HepG2 (cell line): ENCODE results near the gene ANKUB1. TPM values are rescaled to one million over a fixed set of nuclear protein-coding genes. Genes with fewer than 3 reads are reported as not detected.
A peak's percentile ranks its signal among the peaks of the same experiment; 100 is the strongest.

Experiments used
- ATAC-seq: fragments of 200-7000 bp; cut with Tn5 transposase; 3 replicates; pipeline ENCODE4 v1.9.1; 2020; ENCODE audit warnings: mild to moderate bottlenecking, moderate library complexity
- BruUV-seq: library from RNA; stranded (reverse); fragments of 400-500 nt; replicated peaks from 2 replicates; lab custom pipeline; 2021; lab: Mats Ljungman, UMichigan
- CTCF ChIA-PET: fragments of 300-600 bp; formaldehyde crosslinking; extraction: SDS; loops from one replicate; lab custom pipeline; 2021; ENCODE audit warnings: low total read pairs, inconsistent platforms, low intra/inter-chr PET ratio; lab: Yijun Ruan, JAX
- POLR2A ChIA-PET: fragments of 350-600 bp; sonication (Branson Sonifier 250); formaldehyde crosslinking; loops from one replicate; lab custom pipeline; 2020; ENCODE audit warnings: antibody characterized with exemption, inconsistent platforms; lab: Yijun Ruan, JAX
- DNase-seq: peaks from one replicate; pipeline ENCODE4 v3.0.0-alpha.2; 2015; ENCODE audit warnings: low spot score
- FAIRE-seq: peaks from 3 replicates; lab custom pipeline; 2011; peaks lifted over from hg19 to GRCh38; lab: Jason Lieb, UNC
- H2AFZ ChIP-seq: one replicate; pipeline ENCODE4 v1.6.1; 2011; ENCODE audit warnings: low read length, inconsistent platforms
- H3K27ac ChIP-seq: fragments of 300-600 bp; 3 replicates; pipeline ENCODE4 v1.8.0; 2011; ENCODE audit warnings: mixed run types, mild to moderate bottlenecking, mixed read lengths, low read length, inconsistent platforms; ENCODE audit not compliant: insufficient read depth; ENCODE audit errors: extremely low read length
- H3K27me3 ChIP-seq, 2 experiments: fragments of 200-600 bp in 1 of 2; 2 replicates in 1 of 2; 3 replicates in 1 of 2; pipeline versions ENCODE4 v1.6.0 to v1.8.0; 2011; ENCODE audit warnings: low read length in 2 of 2, mild to moderate bottlenecking in 2 of 2, moderate library complexity in 2 of 2, inconsistent platforms in 1 of 2; ENCODE audit not compliant: insufficient read depth in 2 of 2, control insufficient read depth in 1 of 2
- H3K36me3 ChIP-seq, 2 experiments: fragments of 200-600 bp in 1 of 2; replicated peaks in 1 of 2; 2 replicates in 1 of 2; 3 replicates in 1 of 2; pipeline versions ENCODE4 v1.5.1 to v1.8.0; 2011; ENCODE audit warnings: low read length in 2 of 2, inconsistent platforms in 1 of 2; ENCODE audit not compliant: insufficient read depth in 2 of 2, control insufficient read depth in 1 of 2
- H3K4me1 ChIP-seq: 2 replicates; pipeline ENCODE4 v1.5.1; 2012; ENCODE audit warnings: low read length, inconsistent platforms; ENCODE audit not compliant: insufficient read depth
- H3K4me2 ChIP-seq: 2 replicates; pipeline ENCODE4 v1.6.0; 2011; ENCODE audit warnings: low read depth, low read length, inconsistent platforms
- H3K4me3 ChIP-seq, 3 experiments: fragments of 200-600 bp in 1 of 3; sonication (generic), shearing (Covaris generic) in 1 of 3; replicated peaks in 1 of 3; 2 replicates each; pipeline ENCODE4 v1.5.1; 2011 to 2016; ENCODE audit warnings: low read length in 3 of 3, inconsistent platforms in 2 of 3, low read depth in 2 of 3, mild to moderate bottlenecking in 2 of 3, control low read depth in 1 of 3, mixed read lengths in 1 of 3; ENCODE audit not compliant: insufficient read depth in 1 of 3
- H3K79me2 ChIP-seq: one replicate; pipeline ENCODE4 v1.6.1; 2011; ENCODE audit warnings: low read length, inconsistent platforms; ENCODE audit not compliant: insufficient read depth
- H3K9ac ChIP-seq: 2 replicates; pipeline ENCODE4 v1.6.0; 2011; ENCODE audit warnings: mild to moderate bottlenecking, low read depth, low read length, inconsistent platforms; ENCODE audit not compliant: insufficient read depth
- H3K9me3 ChIP-seq: 2 replicates; pipeline ENCODE4 v1.5.1; 2012; ENCODE audit warnings: mild to moderate bottlenecking, low read length
- H4K20me1 ChIP-seq: 2 replicates; pipeline ENCODE4 v1.6.0; 2011; ENCODE audit warnings: inconsistent platforms, mild to moderate bottlenecking, low read length, moderate library complexity; ENCODE audit not compliant: insufficient read depth
- BORCS8-MEF2B ChIP-seq: sonication (generic); formaldehyde crosslinking; IDR thresholded peaks from 2 replicates; pipeline ENCODE4 v1.8.0; 2022; ENCODE audit warnings: mild to moderate bottlenecking, missing genetic modification reagents
- DDIT3 ChIP-seq: sonication (generic); formaldehyde crosslinking; IDR thresholded peaks from 2 replicates; pipeline ENCODE4 v1.4.0; 2020; ENCODE audit warnings: mild to moderate bottlenecking, missing genetic modification reagents
- ELF3 ChIP-seq: IDR thresholded peaks from 2 replicates; pipeline ENCODE4 v1.6.1; 2016; ENCODE audit warnings: missing genetic modification reagents, missing compliant biosample characterization
- ETV5 ChIP-seq: IDR thresholded peaks from 2 replicates; pipeline ENCODE4 v1.6.1; 2018; ENCODE audit warnings: missing biosample characterization, missing genetic modification reagents, inconsistent platforms, borderline replicate concordance
- FOXC1 ChIP-seq: sonication (generic); formaldehyde crosslinking; IDR thresholded peaks from 2 replicates; pipeline ENCODE4 v1.8.0; 2022; ENCODE audit warnings: mild to moderate bottlenecking, missing genetic modification reagents, borderline replicate concordance
- GATAD2A ChIP-seq: IDR thresholded peaks from 2 replicates; pipeline ENCODE4 v1.6.1; 2016
- GMEB1 ChIP-seq: sonication (generic); formaldehyde crosslinking; IDR thresholded peaks from 2 replicates; pipeline ENCODE4 v1.5.1; 2020; ENCODE audit warnings: missing genetic modification reagents, mild to moderate bottlenecking, borderline replicate concordance
- NPAS2 ChIP-seq: sonication (generic); formaldehyde crosslinking; IDR thresholded peaks from 2 replicates; pipeline ENCODE4 v1.8.0; 2022; ENCODE audit warnings: mild to moderate bottlenecking, missing genetic modification reagents, borderline replicate concordance
- RAD51 ChIP-seq: fragments of 450-650 bp; IDR thresholded peaks from 2 replicates; pipeline ENCODE4 v1.6.1; 2016; ENCODE audit warnings: borderline replicate concordance
- RELA ChIP-seq: sonication (generic); formaldehyde crosslinking; IDR thresholded peaks from 2 replicates; pipeline ENCODE4 v1.4.0; 2020; ENCODE audit warnings: missing genetic modification reagents
- RXRA ChIP-seq: sonication (generic); formaldehyde crosslinking; IDR thresholded peaks from 2 replicates; pipeline ENCODE4 v1.5.1; 2020; ENCODE audit warnings: missing genetic modification reagents
- SRSF1 ChIP-seq: fragments of 200-400 bp; formaldehyde crosslinking; optimal IDR thresholded peaks from 2 replicates; pipeline ENCODE3; 2017; ENCODE audit warnings: mild to moderate bottlenecking, low read depth, low read length, moderate library complexity
- TCF7L2 ChIP-seq: IDR thresholded peaks from 2 replicates; pipeline ENCODE4 v1.6.1; 2011; ENCODE audit warnings: mild to moderate bottlenecking, low read depth, low read length, moderate library complexity
- WIZ ChIP-seq: sonication (generic); formaldehyde crosslinking; IDR thresholded peaks from 2 replicates; pipeline ENCODE4 v1.5.1; 2020; ENCODE audit warnings: mild to moderate bottlenecking, missing genetic modification reagents
- ZFAT ChIP-seq: sonication (generic); formaldehyde crosslinking; conservative IDR thresholded peaks from 2 replicates; pipeline ENCODE4 v1.8.1; 2023; ENCODE audit warnings: missing genetic modification reagents, inconsistent platforms
- ZNF121 ChIP-seq: sonication (generic); formaldehyde crosslinking; IDR thresholded peaks from 2 replicates; pipeline ENCODE4 v1.5.0; 2020; ENCODE audit warnings: mild to moderate bottlenecking, missing genetic modification reagents
- ZNF18 ChIP-seq: sonication (generic); formaldehyde crosslinking; IDR thresholded peaks from 2 replicates; pipeline ENCODE4 v1.8.0; 2022; ENCODE audit warnings: mild to moderate bottlenecking, missing genetic modification reagents; ENCODE audit not compliant: insufficient replicate concordance
- ZNF207 ChIP-seq: fragments of 450-650 bp; IDR thresholded peaks from 2 replicates; pipeline ENCODE4 v1.6.1; 2016; ENCODE audit warnings: antibody characterized with exemption, borderline replicate concordance
- ZNF337 ChIP-seq: sonication (generic); formaldehyde crosslinking; IDR thresholded peaks from 2 replicates; pipeline ENCODE4 v1.5.1; 2020; ENCODE audit warnings: missing genetic modification reagents, low read depth, mild to moderate bottlenecking, borderline replicate concordance
- ZNF691 ChIP-seq: sonication (generic); formaldehyde crosslinking; IDR thresholded peaks from 2 replicates; pipeline ENCODE4 v1.4.0; 2020; ENCODE audit warnings: missing genetic modification reagents, low read depth, mild to moderate bottlenecking, borderline replicate concordance
- WGBS: methylation state at CpG from one replicate; pipeline ENCODE4 v1.1.6; 2017; ENCODE audit warnings: low lambda C conversion rate; 5-methylcytosine and 5-hydroxymethylcytosine counted together
- in situ Hi-C: cut with HindIII; loops from 2 replicates; pipeline ENCODE4 v1.10.0; 2017; ENCODE audit warnings: low pct_unique_long_range_greater_than_20kb; ENCODE audit not compliant: extremely low pct_ligation_motif_present
- intact Hi-C: fragments of 100-400 bp; cut with micrococcal nuclease; formaldehyde crosslinking; loops from one replicate; pipeline ENCODE4 v1.10.0; 2022; ENCODE audit not compliant: unreplicated experiment
- polyA plus RNA-seq, 8 experiments: library from polyadenylated mRNA; depleted of rRNA in 3 of 8; stranded (reverse) in 7 of 8; unstranded in 1 of 8; fragments of >200 nt; fragmentation: Illumina TruSeq in 4 of 8; extraction: Trizol in 4 of 8; gene quantifications; 2 replicates each; pipeline versions ENCODE4 v1.2.1 to v1.2.3, GENCODE V29; 2011 to 2016; ENCODE audit warnings: low read depth in 4 of 8, missing spikeins in 1 of 8, mixed read lengths in 1 of 8; ENCODE audit not compliant: insufficient read depth in 1 of 8
- total RNA-seq, 5 experiments: library from RNA; depleted of rRNA; stranded (reverse); fragments of >200 nt; fragmentation: Illumina TruSeq; extraction: Trizol; gene quantifications; 2 replicates each; pipeline ENCODE4 v1.2.3, GENCODE V29; 2016; ENCODE audit warnings: low read depth in 1 of 5

ANKUB1 gene
- total and polyA plus RNA-seq, 2 of the 13 experiments (the other 11 are each of a cell fraction or from before 2014, with no cell fraction given) = not detected

- ChIA-PET POLR2A (interaction anchor here (0.8 to 1.4 kb wide), 2 partner anchors 27 to 155 kb away, joined by 3 read pairs; no protein-coding TSS in a partner anchor), CTCF (no interaction called here)
- H3K4me2 ChIP-seq = peak overlapping the region; percentile 98
- H3K4me1 ChIP-seq = peaks cover 52% of the 10 kb centered on the region
- no peaks in the 10 kb centered on the region; a peak in 1 of 5 replicates for H3K27me3 ChIP-seq
- H3K9ac ChIP-seq = peak overlapping the region; percentile 86
- H3K27ac ChIP-seq = peak overlapping the region; percentile 91
- in situ Hi-C loops = loop anchor here (5.0 kb wide), 1 partner anchor 46 kb away; no protein-coding TSS in a partner anchor
- peak overlapping the region; percentile 74 for H2AFZ ChIP-seq
- TSS peak; percentile 52 for BruUV-seq
- H3K36me3 ChIP-seq = no peaks in the 10 kb centered on the region
- peaks cover 32% of the 10 kb centered on the region for H4K20me1 ChIP-seq
- no peaks in the 10 kb centered on the region for H3K9me3 ChIP-seq
- no peak for FAIRE-seq
- WGBS = under 1% methylated on average over 13 of the region's 29 CpGs
- H3K79me2 ChIP-seq = peaks cover 55% of the 10 kb centered on the region
- DNase-seq = peak; percentile 47
- ATAC-seq = peak; percentile 64
- H3K4me3 ChIP-seq = peak overlapping the region; percentile 74 to 93 (median 86)
- intact Hi-C loops = loop anchor here (2.0 to 5.0 kb wide), 2 partner anchors 29 to 61 kb away; partner anchors contain the start of gene COMMD2
- TF ChIP-seq RAD51 = no peak
- TF ChIP-seq ELF3 (CRISPR knock-in tag) = no peak
- TF ChIP-seq ZNF337 = no peak
- no peak for TF ChIP-seq RXRA (CRISPR knock-in tag)
- TF ChIP-seq ZNF691 (CRISPR knock-in tag) = no peak
- 0 out of 2 replicates have a peak, but pooled peaks have one; percentile 40 for TF ChIP-seq ZNF121 (CRISPR knock-in tag)
- no peak for TF ChIP-seq RELA
- no peak for TF ChIP-seq FOXC1 (CRISPR knock-in tag)
- TF ChIP-seq GMEB1 (CRISPR knock-in tag) = no peak; the same call in 1 of the 2 replicates
- TF ChIP-seq DDIT3 (CRISPR knock-in tag) = no peak
- no peak for TF ChIP-seq SRSF1
- no peak for TF ChIP-seq TCF7L2
- TF ChIP-seq BORCS8-MEF2B (CRISPR knock-in tag) = no peak
- TF ChIP-seq GATAD2A = no peak
- no peak for TF ChIP-seq ZNF207
- no peak for TF ChIP-seq NPAS2 (CRISPR knock-in tag)
- no peak for TF ChIP-seq ZFAT (CRISPR knock-in tag)
- TF ChIP-seq ZNF18 (CRISPR knock-in tag) = no peak
- peak; percentile 73; the same call in 1 of the 2 replicates for TF ChIP-seq WIZ
- TF ChIP-seq ETV5 (CRISPR knock-in tag) = no peak
These were observed 21.3 kb upstream of the ANKUB1 start for GRCh38 chr3:149813367-149814281.
